GM13976 (cell line): ENCODE data around the gene SPAG16.

Source experiments
- DNase-seq: peaks from one replicate; pipeline ENCODE4 v3.0.0; 2012; ENCODE audit warnings: low spot score
- CTCF ChIP-seq: IDR thresholded peaks from 2 replicates; pipeline ENCODE4 v1.5.1; 2012; ENCODE audit warnings: borderline replicate concordance, mild to moderate bottlenecking; ENCODE audit not compliant: insufficient read depth; ENCODE audit errors: extremely low read depth, missing control alignments, control extremely low read depth
- in situ Hi-C: fragments of 300-500 bp; cut with MboI; formaldehyde crosslinking; loops from one replicate; pipeline ENCODE4 v1.12.0; 2022; ENCODE audit warnings: low sequenced_read_pairs, mixed read lengths, inconsistent platforms; ENCODE audit not compliant: unreplicated experiment

The SPAG16 gene

DNA sequence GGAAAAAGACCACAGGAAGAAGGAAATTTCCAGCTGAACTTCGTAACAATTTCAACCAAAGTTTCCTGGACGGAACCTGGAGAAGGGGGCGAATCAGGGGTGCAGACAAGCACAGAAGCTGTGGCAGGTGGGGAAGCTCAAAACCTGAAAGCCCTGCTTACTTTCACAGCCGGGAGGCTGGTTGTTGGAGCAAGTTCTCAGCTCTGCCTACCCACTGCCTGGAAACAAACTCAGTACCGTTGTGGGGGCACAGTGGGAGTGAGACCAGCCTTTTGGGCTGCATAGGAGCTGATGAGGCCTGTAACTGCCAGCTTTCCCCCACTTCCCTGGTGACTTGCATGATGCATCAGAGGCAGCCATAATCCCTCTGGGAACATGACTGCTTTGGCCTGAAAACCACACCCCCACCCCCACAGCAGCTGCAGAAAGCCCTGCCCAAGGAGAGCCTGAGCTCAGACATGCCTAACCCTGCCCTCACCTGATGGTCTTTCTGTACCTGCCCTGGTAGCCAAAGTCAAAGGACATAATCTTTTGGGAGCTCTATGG is 919.6 kb downstream of the SPAG16 start:
- in situ Hi-C loops, result no loop called here
- no peak for DNase-seq
- TF ChIP-seq CTCF, result no peak

DNA sequence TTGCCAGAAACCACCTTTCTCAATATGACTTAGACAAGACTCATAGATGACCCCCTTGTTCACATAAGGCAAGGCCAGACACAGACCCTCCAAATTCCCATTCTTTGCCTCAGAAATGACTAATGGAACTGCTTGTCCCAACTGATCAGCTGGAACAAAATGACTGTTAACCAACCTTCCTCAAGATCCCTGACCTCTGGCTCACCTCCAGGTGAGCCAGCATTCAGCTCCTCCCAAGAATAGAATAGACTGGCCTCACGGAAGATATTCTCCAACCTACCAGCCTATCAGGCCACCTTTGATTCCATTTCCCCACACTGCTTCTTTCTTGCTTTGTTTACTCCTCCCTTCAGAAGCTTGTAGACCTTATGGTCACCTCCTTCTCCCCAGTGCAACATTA is 930.8 kb downstream of the SPAG16 start:
- no peak for DNase-seq
- in situ Hi-C loops, result no loop called here
- no peak for TF ChIP-seq CTCF

DNA sequence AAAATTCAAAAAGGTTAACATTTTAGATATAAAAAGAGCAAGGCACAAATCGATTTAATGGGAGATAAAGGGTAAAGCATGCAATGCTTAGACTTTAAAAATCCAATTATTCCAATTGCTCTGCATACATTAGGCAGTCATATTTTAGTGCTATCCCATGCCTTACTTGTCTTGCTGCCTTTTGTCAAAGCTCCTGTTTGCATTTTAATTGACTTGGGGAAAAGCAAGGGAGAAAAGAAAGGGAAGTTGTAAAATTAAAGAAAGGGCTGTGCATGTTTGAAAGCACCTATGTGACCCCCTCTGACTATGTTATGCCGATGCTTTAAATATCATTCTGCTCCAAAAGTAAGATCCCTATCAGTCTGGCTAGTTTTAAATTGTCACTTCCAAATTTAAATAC is 932.9 kb downstream of the SPAG16 start:
- in situ Hi-C loops, result no loop called here
- TF ChIP-seq CTCF, result no peak
- no peak for DNase-seq

GRCh38 chr2:214217599-214217998 is 933.3 kb downstream of the SPAG16 start:
- DNase-seq, result no peak
- in situ Hi-C loops, result no loop called here
- no peak for TF ChIP-seq CTCF

GRCh38 chr2:214220251-214220650 is 936.0 kb downstream of the SPAG16 start:
- DNase-seq, result no peak
- in situ Hi-C loops, result no loop called here
- TF ChIP-seq CTCF, result no peak

- in situ Hi-C loops, result no loop called here
- DNase-seq, result no peak
Measured at GRCh38 chr2:214226061-214226460, 941.8 kb downstream of the SPAG16 start.

More at GRCh38 chr2:214226061-214226460, 941.8 kb downstream of the SPAG16 start:
- TF ChIP-seq CTCF, result no peak
